Fibroblast of skin of abdomen (primary cell): ENCODE data around the gene ADGRE2. TPM values are rescaled to one million over a fixed set of nuclear protein-coding genes. Genes with fewer than 3 reads are reported as not detected.
A peak's percentile ranks its signal among the peaks of the same experiment; 100 is the strongest.
"Not testable (repeated sequence)": the region's sequence is repeated elsewhere in the genome, so short reads cannot be mapped to it uniquely, and the experiment has no call there.

ENCODE experiments used
- DNase-seq: peaks from one replicate; pipeline ENCODE4 v3.0.0-alpha.2; 2013
- polyA plus RNA-seq, 2 experiments: library from polyadenylated mRNA; unstranded; fragments of 120-200 nt; gene quantifications; one replicate each; pipeline ENCODE4 v1.2.1, GENCODE V29; 2013; ENCODE audit not compliant: insufficient read length in 2 of 2

Gene ADGRE2
- 0.78 TPM for polyA plus RNA-seq (2013, experiment 1 of 2; ENCODE audit: insufficient read length)
- 0.29 TPM for polyA plus RNA-seq (2013, experiment 2 of 2; ENCODE audit: insufficient read length)

GRCh38 chr19:14778110-14778845 lies at the start of gene ADGRE2:
TSS of gene ADGRE2 (minus strand) at chr19:14778560. CDS start at chr19:14776756, 1,804 bp downstream.
- DNase-seq: not testable (repeated sequence)

GRCh38 chr19:14826006-14826405 lies 47.6 kb upstream of the ADGRE2 start:
- DNase-seq: no peak

- DNase-seq: peak; percentile 19
Measured at GRCh38 chr19:14821937-14822336, 43.6 kb upstream of the ADGRE2 start.

- no peak for DNase-seq
Measured at GRCh38 chr19:14818588-14818987, 40.2 kb upstream of the ADGRE2 start.

- DNase-seq: no peak
Measured at GRCh38 chr19:14817052-14817451, 38.7 kb upstream of the ADGRE2 start.

DNA sequence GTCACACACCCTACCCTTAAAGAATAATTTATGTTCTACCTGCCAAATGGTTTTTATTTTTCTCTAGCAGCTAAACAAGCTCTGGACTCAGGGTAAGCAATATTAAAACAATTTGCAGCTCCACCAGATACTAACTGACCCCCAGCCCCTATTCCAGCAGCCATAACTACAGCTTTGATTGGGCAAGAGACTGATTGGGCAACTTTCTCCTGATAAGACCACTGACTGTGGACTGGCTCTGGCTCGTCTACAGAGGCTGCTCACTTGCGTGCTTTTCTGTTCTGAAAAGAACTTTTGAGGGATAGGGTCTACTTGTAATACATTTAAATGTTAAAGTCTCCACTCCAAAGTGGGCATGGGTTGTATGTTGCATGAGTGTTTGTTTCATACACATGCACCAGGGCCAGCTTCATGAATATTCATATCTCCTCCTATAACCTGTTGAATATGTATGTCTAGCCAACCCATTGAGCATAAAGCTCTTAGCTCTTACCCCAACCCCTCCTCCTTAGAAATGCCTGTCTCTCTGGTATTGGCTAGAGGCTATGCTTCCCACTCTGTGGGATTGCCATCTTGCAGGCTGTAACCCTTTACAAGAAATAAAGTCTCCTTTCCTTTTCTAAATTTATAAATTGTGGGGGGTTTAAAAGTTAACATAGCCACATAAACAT lies 36.8 kb upstream of the ADGRE2 start:
- no peak for DNase-seq

DNA sequence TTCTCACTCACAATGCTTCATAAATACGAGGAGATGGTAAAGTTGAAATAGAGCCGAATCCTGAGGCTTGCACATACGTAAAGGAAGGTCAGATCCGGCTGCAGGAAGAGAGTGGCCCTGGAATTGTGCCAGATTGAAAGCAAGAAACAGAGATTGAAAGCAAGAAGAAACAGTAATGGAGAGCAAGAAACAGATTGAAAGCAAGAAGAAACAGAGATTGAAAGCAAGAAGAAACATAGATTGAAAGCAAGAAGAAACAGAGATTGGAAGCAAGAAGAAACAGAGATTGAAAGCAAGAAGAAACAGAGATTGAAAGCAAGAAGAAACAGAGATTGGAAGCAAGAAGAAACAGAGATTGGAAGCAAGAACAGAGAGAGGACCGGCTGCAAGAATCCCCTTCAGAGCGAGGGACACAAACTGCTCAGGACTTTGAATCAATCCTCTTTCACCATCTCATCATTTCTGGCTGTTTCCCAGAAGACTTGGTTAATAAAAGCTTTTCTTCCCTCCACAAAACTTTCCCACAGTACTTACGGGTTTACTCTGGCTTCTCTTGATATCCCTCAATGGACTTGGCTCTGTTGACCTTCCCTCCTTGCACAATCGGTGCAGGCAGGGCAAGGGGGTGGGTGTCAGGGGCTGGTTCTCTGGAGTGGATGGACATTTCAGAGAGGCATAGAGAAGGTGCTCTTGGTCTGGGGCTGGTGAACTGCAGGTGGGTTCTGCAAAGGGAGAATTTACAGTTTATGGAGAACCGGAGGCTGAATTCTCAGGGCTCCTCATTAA lies 31.1 kb upstream of the ADGRE2 start:
- DNase-seq: no peak

GRCh38 chr19:14804765-14805164 lies 26.4 kb upstream of the ADGRE2 start:
- no peak for DNase-seq

- no peak for DNase-seq
Measured at GRCh38 chr19:14798760-14799159, 20.4 kb upstream of the ADGRE2 start.

DNA sequence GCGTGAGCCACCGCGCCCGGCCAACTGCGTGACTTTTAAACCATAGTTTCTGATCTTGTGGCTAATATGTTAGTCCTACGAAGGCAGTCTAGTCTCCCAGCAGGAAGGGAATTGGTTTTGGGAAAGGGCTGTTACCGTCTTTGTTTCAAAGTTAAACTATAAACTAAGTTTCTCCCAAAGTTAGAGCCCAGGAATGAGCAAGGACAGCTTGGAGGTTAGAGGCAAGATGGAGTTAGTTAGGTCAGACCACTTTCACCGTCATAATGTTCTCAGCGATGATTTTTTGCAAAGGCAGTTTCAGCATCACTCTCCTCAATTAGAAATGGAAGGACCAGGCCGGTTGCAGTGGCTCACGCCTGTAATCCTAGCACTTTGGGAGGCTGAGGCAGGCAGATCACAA lies 17.7 kb upstream of the ADGRE2 start:
- no peak for DNase-seq

GRCh38 chr19:14795078-14795721 lies 16.8 kb upstream of the ADGRE2 start:
- DNase-seq: no peak

GRCh38 chr19:14792250-14792649 lies 13.9 kb upstream of the ADGRE2 start:
- not testable (repeated sequence) for DNase-seq

DNA sequence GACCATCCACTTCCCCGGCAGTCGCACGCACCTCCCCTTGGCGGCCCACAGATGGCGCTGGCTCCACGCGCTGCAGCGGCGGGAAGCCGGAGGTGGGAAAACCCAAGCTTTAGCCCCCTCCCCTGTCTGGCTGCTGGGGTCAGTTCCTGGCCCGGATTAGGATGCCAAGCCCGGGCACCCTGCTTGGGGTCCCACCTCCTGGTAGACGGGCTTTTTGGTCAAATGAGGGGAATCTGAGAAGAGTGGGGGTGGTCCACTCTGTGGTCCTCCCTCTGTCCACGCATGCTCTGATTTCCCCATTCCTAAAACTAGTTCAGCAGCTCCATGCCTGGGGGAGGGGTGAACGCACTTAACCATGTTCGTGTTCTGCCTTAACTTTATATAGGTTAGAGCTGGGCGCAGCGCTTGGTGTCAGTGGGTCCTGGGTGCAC lies 8.1 kb upstream of the ADGRE2 start:
- no peak for DNase-seq

- DNase-seq: peak; percentile 33
Measured at GRCh38 chr19:14785102-14785793, 6.9 kb upstream of the ADGRE2 start.

DNA sequence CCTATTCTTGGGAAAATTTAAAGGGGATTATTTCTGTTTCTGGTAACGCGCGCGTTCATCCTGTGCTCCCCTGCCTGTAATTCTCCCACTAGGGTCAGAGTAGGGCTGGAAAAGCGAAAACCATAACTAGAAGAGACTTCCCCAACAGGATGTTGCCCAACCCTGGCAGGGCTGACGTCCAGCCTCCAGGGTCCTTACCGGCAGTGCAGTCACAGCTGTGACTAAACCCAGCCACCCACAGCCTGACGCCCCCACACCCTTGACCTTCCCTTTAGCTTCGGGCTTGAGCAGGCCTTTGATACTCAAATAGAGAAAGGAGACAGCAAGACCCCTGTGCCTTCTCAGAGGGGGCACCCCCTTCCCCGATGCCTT lies 6.4 kb upstream of the ADGRE2 start:
- peak; percentile 10 for DNase-seq

- not testable (repeated sequence) for DNase-seq
Measured at GRCh38 chr19:14783410-14783998, 5.1 kb upstream of the ADGRE2 start.

- DNase-seq: no peak
Measured at GRCh38 chr19:14782626-14783409, 4.5 kb upstream of the ADGRE2 start.

- not testable (repeated sequence) for DNase-seq
Measured at GRCh38 chr19:14781713-14782536, 3.6 kb upstream of the ADGRE2 start.

- DNase-seq: not testable (repeated sequence)
Measured at GRCh38 chr19:14780622-14781225, 2.4 kb upstream of the ADGRE2 start.
